Measurements from ENCODE around the gene PDXDC1.
"Not testable (repeated sequence)": the region's sequence is repeated elsewhere in the genome, so short reads cannot be mapped to it uniquely, and the experiment has no call there.

Gene PDXDC1

DNA sequence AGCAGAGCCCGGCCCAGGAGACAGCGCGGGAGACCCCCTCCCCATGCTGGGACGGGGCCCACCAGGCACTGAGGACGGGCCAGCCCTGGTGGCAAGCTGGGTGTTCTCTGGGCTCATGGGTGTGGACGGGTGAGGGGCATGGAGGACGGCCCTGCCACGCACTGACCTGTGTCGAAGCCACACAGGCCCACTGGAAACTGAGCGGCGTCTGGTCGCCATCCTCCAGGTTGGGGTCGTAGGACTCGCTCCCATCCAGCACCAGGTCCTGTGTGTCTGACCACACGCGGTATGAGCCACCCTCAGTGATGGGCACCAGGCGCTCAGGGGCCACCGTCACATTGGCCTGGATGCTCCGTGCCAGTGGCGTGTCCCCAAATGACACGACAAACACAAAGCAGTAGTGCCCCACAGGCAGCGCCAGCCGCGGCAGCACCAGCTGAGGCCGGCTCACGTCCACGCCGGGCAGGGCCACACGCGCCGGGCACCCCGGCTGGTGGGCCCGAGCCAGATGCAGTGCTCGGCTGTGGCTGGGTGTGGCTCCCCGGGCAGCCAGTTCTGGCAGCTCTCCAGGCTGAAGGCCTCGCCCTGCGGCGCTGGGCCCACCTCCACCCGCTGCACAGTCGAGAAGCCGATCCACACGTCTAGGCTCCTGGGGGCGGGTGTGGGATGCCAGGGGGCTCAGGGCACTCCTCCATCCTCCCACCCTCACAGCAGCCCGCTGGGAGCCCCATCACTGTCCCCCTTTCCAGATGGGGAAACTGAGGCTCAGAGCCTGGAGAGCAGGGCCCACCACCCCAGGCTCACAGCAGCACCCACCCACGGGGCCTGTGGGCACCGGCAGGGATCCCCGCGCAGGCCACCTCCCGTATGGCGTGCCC lies 160.9 kb downstream of the PDXDC1 start:
- not testable (repeated sequence) for DNase-seq (ENCODE audit: low read depth)

DNA sequence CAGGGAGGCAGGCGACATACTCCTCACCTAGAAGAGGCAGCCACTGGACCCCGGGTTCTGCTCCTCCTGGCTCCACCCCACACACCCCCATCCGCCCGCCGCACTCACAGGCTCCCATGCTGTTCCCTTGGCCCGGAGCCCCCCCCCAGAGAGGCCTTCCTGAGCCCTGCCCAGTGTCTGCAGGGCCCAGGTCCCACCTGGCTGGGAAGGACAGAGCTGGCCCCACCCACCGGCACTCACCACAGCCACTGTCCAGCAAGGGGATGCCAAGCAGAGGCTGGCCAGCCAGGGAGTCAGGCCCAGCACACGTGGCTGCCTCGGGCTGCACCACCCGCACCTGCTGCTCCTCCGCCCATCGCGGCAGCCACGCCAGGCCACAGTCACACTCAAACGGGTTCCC lies 162.7 kb downstream of the PDXDC1 start:
- not testable (repeated sequence) for DNase-seq (ENCODE audit: low read depth)

DNA sequence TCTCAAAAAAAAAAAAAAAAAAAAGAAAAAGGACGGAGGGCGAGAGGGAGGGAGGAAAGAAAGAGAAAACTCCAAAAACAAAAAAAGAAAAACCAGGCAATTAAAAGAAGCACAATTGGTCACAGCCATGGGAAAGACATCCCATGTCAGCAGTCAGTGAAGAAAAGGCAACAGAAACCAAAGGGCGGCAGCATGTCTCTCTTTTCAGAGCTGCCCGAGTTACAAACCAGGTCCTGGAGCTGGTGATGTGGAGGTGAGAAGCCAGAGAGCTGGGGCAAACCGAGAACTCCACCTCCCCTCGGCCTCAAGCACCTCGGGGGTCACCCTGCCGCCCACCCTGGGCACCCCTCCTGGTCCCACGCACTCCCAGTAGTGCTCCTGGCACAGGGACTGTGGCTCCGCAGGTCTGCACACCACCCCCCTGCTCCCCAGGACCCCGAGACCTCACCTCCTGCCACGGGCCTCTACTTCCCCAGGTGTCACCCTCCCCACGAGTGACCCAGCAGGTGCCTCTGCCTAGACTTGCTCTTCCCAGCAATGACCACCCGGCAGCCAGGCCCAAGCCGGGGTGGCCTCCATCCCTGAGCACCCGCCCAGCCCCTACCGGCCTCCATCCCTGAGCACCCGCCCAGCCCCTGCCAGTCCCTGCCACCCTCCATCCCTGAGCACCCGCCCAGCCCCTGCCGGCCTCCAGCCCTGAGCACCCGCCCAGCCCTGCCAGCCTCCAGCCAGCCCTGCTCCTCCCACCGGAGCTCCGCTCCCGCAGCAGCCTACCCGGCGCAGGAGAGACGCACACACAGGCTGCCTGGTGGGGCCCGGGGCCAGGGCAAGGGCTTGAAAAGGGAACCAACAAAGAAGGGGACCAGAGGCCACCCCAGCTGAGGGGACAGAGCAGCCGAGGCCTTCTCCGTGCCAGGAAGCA lies 165.9 kb downstream of the PDXDC1 start:
- DNase-seq (ENCODE audit: low read depth) = not testable (repeated sequence)

DNA sequence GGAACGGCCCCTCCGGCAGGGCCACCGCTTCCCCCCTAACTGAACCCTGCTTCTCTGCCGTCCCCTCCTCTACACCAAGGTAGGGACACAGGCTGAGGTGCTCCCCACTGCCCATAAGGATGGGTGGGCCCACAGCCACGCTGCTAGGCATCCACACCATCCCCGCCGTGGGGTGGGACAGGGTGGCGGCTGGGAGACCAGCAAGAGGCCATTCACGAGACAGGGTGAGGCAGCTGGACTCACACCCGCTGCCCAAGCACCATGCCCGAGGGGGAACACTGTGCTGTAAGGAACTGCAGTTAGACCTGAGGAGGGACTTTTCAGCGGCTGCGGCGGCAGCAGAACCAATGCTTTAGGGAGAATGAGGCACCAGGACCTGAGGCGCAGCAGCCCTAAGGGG lies 166.8 kb downstream of the PDXDC1 start:
- DNase-seq (ENCODE audit: low read depth) = no peak

DNA sequence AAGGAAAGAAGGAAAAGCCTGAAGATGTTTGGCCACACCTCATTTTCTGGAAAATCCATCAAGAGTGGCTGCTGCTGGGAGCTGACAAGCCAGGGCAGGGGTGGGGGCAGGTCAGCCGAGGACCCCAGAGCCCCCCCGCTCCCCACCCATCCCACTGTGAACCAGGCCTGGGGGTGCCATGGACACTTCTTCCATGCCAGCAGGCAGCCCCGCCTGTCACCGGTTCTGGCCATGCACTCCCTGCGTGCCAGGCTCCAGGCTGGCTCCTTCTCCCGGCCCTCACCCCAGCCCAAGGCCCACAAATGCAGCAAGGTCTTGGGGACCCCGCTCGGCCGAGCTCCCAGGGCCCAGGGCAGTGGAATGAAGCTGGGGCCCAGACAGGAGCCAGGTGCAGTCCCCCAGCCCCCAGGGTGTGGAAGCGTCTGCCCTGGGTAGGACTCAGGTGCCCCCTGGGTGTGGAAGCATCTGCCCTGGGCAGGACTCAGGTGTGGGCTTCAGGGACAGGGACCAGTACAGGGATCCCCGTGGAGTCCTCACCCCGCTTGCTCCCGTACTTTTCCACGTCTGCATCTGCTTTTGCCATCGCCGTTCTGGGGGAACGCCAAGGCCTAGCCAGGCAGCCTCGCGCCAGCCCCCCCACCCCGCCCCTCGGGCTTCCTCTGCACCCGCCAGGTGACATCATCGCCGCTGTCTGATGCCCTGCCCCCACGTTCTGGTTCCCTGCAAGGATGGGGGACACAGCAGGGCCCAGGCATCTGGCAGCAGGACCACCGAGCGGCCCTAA lies 167.5 kb downstream of the PDXDC1 start:
- DNase-seq (ENCODE audit: low read depth) = not testable (repeated sequence)

DNA sequence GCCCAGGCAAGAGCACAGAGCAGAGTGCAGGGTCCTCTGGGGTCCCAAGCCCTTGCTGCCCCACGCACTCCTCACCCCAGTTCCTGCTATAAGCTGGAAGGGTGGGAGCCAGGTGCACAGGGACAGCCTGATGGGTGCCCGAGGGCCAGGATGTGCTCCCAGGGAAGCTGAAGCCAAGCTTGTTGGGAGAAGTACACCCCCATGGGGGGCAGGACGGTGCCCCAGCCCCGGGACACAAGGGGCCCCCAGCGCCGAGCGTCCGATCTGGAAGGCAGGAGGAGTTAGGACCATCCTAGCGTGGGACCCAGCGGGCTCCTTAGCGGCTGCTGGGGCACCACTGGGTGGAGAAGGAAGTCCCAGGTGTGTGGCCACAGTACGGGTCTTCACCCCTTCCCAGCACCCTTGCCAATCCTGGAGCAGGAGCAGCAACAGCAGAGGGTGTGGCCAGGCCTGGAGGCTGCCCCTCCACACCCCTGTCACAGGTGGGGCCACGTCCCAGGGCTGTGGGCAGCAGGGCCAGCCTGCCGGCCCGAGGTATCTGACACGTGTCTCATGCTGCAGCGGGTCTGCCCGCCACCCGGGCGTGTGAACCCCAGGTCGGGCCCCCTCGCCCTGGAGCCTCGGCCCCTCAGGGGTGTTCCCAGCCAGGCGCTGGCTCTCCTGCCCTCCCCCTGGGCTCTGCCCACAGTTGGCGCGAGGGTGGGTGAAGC lies 168.2 kb downstream of the PDXDC1 start:
- not testable (repeated sequence) for DNase-seq (ENCODE audit: low read depth)

DNA sequence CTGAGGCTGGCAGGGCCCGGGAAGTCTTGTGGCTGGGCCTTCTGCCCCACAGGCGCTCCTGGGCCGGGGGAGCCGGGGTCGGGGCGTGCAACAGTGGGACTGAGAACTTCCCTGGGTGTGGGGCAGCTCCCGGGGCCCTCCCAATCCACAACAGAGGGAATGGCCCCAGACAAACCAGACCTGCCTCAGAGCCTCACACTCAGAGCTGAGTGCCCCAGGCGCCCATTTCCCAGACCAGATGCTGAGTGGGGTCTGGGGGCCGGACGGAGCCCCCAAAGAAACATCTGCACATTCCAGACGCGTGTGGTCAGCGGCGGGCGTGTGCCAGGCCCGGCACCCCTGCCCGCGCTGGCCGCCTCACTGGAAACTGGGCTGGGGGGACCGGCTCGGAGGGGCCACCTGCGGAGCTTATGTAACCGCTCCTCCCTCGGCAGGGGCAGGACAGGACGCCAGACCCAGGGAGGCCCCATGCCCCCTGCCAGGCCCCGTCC lies 168.8 kb downstream of the PDXDC1 start:
- not testable (repeated sequence) for DNase-seq (ENCODE audit: low read depth)

DNA sequence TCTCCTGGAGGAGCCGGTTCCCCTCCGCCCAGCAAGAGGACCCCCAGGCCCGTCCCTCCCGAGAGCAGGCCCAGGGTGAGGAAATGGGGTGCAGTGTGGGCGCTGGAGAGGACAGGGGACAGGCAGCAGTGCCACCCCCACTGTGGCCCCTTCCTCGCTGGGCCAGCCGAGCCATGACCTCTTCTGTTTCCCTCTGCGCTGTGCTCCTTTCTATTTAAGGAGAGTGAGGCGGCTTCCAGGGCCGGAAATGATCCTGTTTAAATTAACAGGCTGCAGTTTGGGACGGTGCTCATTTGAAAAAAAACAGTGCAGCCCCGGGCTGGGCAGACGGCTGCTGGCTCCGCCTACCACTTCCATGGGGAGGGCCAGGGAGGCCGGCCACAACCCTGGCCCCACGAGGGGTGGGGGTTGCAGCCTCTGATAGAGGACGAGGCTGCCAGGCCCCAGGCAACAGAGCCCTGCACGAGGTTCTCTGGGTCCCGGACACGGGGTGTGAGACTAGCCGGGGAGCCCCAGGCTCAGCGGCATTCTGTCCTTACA lies 169.3 kb downstream of the PDXDC1 start:
- not testable (repeated sequence) for DNase-seq (ENCODE audit: low read depth)

DNA sequence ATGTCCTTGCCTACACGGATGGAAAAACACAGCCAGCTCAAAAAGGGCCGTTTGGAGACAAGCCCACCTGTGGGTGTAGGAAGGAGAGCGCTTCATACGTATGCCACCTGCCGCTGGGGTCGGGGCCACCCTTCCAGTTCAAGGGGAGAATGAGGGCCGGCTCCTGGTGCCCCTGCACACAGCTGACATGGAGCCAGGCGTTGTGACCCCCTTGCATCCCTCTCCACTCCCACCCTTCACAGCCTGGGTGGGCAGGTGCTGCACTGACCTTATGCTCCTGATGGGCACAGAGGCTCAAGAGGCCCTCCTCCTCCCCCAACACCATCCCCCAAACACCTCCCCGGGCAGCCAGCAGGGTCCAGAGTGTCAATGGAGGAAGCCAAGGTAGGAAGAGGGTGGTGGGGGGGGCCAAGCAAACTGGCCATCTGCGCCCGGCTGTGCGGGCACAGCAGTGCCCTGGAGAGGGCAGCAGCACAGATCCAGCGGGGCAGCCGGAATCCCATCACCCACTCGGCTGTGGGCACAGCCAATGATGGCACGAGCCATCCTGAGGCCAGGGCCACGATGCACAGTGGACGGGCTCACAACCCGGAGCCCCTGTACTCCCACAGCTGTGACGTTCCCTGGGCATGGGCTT lies 170.1 kb downstream of the PDXDC1 start:
- not testable (repeated sequence) for DNase-seq (ENCODE audit: low read depth)

DNA sequence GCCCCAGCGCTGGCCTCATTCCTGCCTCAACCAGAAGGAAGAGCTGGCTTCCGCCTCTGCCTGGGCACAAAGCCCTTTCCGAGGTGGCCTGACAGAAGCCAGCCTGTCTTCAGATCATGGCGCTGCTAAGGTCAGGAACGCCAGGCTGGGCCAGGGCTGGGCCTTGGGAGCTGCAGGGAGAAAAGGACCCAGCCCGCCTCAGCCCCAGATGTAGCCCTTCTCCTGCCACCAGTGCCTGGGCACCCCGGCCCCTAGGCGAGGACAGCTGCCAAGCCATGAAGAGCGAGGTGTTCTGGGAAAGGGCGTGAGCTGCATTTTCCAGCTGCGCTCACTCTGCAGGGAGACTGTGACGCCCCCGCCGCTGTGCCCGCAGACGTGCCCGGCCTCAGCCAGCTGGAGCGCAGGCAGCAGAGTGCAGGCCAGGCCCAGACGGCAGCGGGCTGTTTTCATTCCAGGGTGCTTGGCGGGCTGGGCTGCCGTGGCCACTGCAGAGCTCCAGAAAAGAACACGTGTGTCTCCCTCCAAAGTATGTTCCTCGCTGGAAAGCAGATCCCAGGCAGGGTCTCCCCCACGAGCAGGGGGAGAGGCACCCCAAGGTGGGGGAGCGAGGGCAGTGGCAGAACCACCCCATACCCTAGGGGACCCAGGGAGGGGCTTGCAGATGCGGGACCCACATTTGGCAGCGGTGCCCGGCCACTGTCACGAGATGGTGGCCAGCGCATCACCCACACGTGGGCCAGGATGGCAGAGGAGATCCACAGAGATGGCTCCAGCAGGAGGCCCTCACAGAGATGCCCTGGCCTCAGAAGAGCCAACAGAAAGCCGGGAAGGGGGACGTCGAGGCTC lies 170.8 kb downstream of the PDXDC1 start:
- not testable (repeated sequence) for DNase-seq (ENCODE audit: low read depth)

DNA sequence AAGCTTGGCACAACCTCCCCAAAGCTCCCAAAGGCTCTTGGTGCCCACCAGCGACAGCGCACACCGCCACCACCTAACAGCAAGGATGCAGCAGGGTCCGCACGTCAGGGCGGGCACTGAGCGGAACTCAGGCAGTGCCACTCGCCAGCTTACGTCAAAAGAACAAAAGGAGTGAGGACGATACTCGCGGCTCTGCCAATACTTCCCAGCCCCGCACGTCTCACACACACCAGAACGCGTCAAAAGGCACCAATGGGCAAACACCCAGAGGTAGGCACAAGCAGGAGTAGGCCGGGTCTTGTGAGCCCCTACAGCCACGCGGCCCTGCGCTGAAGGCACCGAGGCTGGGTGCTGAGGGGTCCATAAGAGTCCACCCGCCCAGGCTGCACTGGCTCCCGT lies 171.4 kb downstream of the PDXDC1 start:
- not testable (repeated sequence) for DNase-seq (ENCODE audit: low read depth)

DNA sequence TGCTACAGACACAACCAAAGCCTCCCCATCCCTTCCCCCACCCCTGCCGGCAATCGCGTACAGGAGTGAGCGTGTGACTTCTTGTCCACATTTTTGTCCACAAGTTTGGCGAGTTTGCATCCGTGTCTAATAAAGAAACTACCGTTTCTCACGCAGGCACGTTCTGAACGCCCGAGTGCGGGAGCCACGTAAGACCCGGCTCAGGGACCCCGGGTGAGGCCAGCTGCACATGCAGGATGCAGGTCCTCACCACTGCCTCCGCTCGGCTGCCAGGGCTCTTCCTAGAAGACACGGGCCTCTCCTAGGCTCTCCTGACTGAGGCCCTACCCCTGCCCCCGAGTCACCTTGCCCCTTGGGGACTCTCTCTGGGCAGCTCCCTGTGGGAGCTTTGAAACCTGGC lies 174.0 kb downstream of the PDXDC1 start:
- not testable (repeated sequence) for DNase-seq (ENCODE audit: low read depth)

DNA sequence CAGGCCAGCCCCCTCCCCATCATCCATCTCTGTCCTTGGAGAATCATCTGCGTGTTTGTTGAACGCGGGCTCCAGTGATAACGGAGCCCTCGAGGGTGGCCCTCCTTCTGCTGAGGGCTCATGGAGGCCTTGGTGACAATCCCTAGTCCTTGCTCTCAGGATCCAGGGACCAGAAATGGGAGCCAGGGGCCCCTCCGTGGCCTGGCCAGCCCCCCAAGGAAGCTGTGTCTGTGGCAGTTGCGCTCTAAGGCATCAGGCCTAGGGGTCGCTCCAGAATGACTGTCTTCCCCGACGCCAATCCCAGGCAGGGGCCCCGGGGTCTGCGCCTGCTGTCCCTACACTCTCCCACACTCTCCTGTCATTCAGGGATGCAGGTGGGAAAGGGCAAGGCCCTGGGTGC lies 174.4 kb downstream of the PDXDC1 start:
- not testable (repeated sequence) for DNase-seq (ENCODE audit: low read depth)

DNA sequence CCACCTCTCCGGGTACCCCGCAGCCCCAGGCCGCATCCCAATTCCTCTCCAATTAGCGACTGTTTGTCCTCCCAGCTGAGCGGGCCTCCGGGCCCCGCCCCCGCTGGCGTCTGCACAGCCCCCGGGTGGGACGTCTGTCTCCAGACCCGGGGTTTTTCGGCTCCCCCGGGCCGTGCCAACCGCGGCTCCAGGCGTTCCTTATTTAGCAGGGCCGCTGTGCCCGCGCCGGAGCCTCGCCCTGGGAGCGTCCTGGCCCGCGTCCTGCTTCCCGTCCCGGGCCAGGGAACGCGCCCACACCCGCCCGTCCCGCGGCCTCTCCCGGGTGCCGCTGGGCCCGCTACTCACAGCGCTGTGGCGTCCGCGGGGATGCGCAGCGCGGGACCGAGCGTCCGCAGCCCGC lies 179.2 kb downstream of the PDXDC1 start:
- DNase-seq (ENCODE audit: low read depth) = not testable (repeated sequence)

DNA sequence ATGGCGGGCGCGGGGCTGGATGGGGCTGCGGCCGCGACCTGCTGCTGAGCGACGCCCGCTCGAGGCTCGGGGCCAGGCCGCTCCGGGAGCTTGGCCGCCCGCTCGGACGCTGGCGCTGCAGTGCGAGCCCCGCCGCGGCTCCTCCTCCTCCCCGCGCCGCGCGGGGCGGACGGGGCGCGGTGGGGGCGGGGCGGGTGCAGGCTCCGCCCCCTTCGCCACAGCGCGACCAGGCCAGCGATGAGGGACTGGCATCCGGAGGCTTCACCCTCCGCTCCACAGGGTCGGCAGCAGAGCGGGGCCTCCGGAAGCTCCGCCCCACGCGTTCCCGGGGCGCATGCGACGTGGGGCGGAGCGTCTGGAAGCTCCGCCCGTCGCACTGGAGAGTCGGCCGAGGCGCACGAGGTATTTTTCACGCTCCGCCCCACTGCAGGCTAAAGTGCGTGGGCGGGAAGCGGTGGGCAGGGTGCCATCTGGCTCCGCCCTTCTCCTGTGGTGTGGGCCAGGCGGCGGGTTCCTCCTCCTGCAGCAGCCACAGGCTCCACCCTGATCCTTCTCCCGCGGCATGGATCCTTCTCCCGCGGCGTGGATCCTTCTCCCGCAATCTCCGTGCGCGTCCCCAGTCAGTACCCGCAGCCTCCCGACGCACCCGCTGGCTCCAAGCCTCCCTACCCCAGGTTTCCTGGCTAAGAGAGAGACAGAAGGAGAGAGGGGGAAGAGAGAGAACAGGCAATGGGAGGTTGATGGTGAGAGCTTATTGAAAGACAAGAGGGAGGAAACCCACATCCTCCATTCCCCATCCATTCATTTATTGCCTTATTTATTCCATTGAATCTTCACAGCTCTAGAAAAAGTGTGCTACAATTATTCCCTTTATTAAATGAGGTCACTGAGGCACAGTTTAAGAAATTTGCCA lies 180.1 kb downstream of the PDXDC1 start:
- peak; percentile 82 for DNase-seq (ENCODE audit: low read depth)

DNA sequence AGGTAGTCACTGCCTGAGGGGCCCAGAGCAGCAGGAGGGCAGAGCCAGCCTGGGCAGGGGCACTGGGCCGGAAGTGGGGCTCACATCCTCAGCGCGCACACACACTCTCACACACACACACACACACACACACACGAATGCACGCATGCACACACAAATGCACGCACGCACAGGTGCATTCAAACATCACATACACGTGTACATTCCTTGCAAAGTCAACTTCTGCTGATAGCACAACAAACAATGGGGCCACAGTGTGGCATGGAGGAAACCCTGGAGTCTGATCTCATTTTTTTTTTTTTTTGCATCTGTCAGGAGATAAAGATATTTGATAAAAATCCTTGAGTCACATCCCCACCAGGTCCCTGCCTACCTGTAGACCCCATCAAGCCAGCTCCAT lies 182.8 kb downstream of the PDXDC1 start:
- not testable (repeated sequence) for DNase-seq (ENCODE audit: low read depth)

DNA sequence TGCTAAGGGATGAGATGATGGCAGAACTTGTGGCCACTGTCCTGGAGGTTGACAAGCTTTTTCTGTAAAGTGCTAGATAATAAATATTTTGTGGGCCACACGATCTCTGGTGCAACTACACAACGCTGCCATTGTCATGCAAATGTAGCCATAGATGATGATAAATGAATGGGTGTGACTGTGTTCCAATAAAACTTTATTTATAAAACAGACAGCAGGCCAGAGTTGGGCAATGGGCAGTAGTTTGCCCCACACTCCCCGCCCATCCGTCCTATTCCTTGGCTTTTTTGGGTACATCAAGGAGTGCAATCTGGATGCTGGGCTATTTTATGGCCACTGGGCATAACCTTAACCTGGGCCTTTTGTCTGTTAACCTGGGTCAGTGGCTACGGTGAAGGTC lies 184.8 kb downstream of the PDXDC1 start:
- DNase-seq (ENCODE audit: low read depth) = not testable (repeated sequence)

DNA sequence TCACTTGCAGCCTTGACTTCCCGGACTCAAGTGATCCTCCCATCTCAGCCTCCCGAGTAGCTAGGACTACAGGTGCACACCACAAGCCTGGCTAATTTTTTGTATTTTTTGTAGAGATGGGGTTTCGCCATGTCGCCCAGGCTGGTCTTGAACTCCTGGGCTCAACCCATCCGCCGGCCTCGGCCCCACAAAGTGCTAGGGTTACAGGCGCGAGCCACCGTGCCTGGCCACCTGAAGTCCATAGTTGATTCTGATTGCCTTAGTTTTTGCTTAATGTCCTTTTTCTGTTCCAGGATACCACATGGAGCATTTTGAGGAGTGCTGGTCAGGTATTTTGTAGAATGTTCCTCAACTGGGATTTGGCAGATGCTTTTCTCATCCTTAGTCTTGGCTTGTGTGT lies 185.7 kb downstream of the PDXDC1 start:
- DNase-seq (ENCODE audit: low read depth) = not testable (repeated sequence)

Measured in GM04504 (cell line).